ENCODE results near the gene FXN.

Gene FXN

DNA sequence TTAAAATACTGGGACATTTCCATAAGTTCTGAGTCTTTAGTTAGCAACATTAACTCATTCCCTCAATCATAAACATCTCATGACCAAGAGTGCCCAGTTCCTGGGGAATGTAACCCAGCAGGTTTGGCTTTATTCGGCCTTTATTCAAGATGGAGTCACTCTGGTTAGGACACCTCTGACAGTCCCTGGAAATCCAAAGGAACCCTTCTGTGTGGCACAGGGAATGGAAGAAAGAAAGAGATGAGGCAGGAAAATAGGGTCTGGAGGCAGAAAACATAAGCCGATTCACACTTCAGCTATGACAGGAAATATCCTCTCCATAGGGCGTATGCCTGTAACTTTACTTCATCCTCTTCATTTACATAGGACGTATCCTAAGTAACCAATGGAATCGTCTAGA lies 53.5 kb downstream of the FXN start (continued):
- TF ChIP-seq, protein P1, sequence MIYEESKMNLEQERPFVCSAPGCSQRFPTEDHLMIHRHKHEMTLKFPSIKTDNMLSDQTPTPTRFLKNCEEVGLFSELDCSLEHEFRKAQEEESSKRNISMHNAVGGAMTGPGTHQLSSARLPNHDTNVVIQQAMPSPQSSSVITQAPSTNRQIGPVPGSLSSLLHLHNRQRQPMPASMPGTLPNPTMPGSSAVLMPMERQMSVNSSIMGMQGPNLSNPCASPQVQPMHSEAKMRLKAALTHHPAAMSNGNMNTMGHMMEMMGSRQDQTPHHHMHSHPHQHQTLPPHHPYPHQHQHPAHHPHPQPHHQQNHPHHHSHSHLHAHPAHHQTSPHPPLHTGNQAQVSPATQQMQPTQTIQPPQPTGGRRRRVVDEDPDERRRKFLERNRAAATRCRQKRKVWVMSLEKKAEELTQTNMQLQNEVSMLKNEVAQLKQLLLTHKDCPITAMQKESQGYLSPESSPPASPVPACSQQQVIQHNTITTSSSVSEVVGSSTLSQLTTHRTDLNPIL (CRISPR knock-in tag; IDR thresholded peaks at IDR 0.05; ENCODE audit: low read depth): no peak
- TF ChIP-seq GLIS3 (CRISPR knock-in tag; IDR thresholded peaks at IDR 0.05): no peak

DNA sequence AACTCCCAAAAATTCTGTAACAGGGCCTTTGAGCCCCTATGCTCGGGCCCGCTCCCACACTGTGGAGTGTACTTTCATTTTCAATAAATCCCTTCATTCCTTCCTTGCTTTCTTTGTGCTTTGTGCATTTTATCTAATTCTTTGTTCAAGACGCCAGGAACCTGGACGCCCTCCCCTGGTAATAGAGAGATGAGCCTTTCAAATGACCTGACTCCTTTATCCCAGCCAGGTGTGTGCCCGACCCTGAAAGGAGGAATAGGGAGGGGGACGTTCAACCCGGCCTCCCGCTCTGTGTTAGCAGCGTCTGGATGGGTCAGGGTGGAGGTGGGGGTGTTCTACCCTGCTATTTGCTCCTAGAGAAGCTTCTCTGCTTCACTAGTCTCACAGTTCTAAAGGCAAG lies 53.9 kb downstream of the FXN start:
- TF ChIP-seq, protein P1 (CRISPR knock-in tag; IDR thresholded peaks at IDR 0.05; ENCODE audit: low read depth): no peak
- TF ChIP-seq ZNF8 (CRISPR knock-in tag; IDR thresholded peaks at IDR 0.05): no peak
- no peak for ATAC-seq

DNA sequence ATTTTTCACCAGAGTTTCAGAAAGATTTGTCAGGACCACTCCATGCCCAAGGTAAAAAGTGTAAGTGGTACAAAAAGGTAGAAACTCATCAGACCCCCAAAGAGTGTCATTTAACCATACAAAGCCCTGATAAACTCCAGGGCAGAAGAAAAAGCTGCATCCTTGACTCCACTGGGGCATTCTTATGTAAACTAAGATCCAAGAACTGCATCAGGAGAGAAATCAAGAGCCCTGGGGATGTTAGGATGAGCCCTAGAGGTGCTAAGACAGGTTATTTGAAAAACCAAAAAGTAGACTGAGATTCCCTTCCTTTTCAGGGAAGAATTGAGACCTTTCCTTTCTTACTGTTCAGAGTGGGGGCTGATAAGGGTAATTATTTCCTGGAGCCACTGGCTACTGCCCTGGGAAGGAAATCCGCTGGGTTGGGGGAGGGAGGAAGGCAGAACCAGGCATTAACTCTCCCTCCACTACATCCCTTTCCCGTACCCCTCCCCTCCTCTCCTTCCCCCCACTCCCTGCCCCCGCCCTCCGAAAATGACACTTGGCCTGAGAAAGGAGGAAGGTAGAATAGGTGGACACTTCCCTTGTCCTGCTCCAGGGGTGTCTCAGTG lies 54.7 kb downstream of the FXN start:
- ATAC-seq: no peak
- TF ChIP-seq, protein P2, sequence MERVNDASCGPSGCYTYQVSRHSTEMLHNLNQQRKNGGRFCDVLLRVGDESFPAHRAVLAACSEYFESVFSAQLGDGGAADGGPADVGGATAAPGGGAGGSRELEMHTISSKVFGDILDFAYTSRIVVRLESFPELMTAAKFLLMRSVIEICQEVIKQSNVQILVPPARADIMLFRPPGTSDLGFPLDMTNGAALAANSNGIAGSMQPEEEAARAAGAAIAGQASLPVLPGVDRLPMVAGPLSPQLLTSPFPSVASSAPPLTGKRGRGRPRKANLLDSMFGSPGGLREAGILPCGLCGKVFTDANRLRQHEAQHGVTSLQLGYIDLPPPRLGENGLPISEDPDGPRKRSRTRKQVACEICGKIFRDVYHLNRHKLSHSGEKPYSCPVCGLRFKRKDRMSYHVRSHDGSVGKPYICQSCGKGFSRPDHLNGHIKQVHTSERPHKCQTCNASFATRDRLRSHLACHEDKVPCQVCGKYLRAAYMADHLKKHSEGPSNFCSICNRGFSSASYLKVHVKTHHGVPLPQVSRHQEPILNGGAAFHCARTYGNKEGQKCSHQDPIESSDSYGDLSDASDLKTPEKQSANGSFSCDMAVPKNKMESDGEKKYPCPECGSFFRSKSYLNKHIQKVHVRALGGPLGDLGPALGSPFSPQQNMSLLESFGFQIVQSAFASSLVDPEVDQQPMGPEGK (CRISPR knock-in tag; IDR thresholded peaks at IDR 0.05; ENCODE audit: borderline replicate concordance): no peak
- TF ChIP-seq, protein P3, sequence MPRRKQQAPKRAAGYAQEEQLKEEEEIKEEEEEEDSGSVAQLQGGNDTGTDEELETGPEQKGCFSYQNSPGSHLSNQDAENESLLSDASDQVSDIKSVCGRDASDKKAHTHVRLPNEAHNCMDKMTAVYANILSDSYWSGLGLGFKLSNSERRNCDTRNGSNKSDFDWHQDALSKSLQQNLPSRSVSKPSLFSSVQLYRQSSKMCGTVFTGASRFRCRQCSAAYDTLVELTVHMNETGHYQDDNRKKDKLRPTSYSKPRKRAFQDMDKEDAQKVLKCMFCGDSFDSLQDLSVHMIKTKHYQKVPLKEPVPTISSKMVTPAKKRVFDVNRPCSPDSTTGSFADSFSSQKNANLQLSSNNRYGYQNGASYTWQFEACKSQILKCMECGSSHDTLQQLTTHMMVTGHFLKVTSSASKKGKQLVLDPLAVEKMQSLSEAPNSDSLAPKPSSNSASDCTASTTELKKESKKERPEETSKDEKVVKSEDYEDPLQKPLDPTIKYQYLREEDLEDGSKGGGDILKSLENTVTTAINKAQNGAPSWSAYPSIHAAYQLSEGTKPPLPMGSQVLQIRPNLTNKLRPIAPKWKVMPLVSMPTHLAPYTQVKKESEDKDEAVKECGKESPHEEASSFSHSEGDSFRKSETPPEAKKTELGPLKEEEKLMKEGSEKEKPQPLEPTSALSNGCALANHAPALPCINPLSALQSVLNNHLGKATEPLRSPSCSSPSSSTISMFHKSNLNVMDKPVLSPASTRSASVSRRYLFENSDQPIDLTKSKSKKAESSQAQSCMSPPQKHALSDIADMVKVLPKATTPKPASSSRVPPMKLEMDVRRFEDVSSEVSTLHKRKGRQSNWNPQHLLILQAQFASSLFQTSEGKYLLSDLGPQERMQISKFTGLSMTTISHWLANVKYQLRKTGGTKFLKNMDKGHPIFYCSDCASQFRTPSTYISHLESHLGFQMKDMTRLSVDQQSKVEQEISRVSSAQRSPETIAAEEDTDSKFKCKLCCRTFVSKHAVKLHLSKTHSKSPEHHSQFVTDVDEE (CRISPR knock-in tag; IDR thresholded peaks at IDR 0.05): no peak
- TF ChIP-seq BACH2 (CRISPR knock-in tag; IDR thresholded peaks at IDR 0.05; ENCODE audit: borderline replicate concordance): no peak
- no peak for TF ChIP-seq GLIS3 (CRISPR knock-in tag; IDR thresholded peaks at IDR 0.05)
- TF ChIP-seq TCF4 (CRISPR knock-in tag; IDR thresholded peaks at IDR 0.05; ENCODE audit: borderline replicate concordance): no peak
- no peak for TF ChIP-seq ISL1 (CRISPR knock-in tag; IDR thresholded peaks at IDR 0.05)
- TF ChIP-seq CSDC2 (CRISPR knock-in tag; IDR thresholded peaks at IDR 0.05): no peak
- TF ChIP-seq ESRRG (CRISPR knock-in tag; IDR thresholded peaks at IDR 0.05): no peak
- TF ChIP-seq, protein P4, sequence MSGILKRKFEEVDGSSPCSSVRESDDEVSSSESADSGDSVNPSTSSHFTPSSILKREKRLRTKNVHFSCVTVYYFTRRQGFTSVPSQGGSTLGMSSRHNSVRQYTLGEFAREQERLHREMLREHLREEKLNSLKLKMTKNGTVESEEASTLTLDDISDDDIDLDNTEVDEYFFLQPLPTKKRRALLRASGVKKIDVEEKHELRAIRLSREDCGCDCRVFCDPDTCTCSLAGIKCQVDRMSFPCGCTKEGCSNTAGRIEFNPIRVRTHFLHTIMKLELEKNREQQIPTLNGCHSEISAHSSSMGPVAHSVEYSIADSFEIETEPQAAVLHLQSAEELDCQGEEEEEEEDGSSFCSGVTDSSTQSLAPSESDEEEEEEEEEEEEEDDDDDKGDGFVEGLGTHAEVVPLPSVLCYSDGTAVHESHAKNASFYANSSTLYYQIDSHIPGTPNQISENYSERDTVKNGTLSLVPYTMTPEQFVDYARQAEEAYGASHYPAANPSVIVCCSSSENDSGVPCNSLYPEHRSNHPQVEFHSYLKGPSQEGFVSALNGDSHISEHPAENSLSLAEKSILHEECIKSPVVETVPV (CRISPR knock-in tag; IDR thresholded peaks at IDR 0.05): no peak
- TF ChIP-seq ARNTL (CRISPR knock-in tag; IDR thresholded peaks at IDR 0.05; ENCODE audit: borderline replicate concordance, low read depth): no peak
- TF ChIP-seq ZFP3 (CRISPR knock-in tag; IDR thresholded peaks at IDR 0.05): no peak
- TF ChIP-seq, protein P5, sequence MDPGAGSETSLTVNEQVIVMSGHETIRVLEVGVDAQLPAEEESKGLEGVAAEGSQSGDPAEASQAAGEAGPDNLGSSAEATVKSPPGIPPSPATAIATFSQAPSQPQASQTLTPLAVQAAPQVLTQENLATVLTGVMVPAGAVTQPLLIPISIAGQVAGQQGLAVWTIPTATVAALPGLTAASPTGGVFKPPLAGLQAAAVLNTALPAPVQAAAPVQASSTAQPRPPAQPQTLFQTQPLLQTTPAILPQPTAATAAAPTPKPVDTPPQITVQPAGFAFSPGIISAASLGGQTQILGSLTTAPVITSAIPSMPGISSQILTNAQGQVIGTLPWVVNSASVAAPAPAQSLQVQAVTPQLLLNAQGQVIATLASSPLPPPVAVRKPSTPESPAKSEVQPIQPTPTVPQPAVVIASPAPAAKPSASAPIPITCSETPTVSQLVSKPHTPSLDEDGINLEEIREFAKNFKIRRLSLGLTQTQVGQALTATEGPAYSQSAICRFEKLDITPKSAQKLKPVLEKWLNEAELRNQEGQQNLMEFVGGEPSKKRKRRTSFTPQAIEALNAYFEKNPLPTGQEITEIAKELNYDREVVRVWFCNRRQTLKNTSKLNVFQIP (CRISPR knock-in tag; IDR thresholded peaks at IDR 0.05; ENCODE audit: borderline replicate concordance, low read depth): no peak
- no peak for TF ChIP-seq TOX (CRISPR knock-in tag; IDR thresholded peaks at IDR 0.05; ENCODE audit: borderline replicate concordance)
- no peak for TF ChIP-seq ZFP30 (CRISPR knock-in tag; IDR thresholded peaks at IDR 0.05)
- no peak for TF ChIP-seq ZNF70 (CRISPR knock-in tag; IDR thresholded peaks at IDR 0.05)
- TF ChIP-seq, protein P1 (CRISPR knock-in tag; IDR thresholded peaks at IDR 0.05; ENCODE audit: low read depth): no peak

Data from SK-N-SH treated with all-trans-retinoic acid at 6 μM for 48 hours (cell line).